SK-N-MC (cell line): ENCODE results near the gene SPEF2.

ENCODE experiments used
- EZH2 ChIP-seq: fragments of 200-600 bp; sonication (generic); IDR thresholded peaks from one replicate; pipeline ENCODE4 v1.6.1; 2017; ENCODE audit warnings: antibody characterized with exemption
- FOXP2 ChIP-seq: optimal IDR thresholded peaks from 2 replicates; pipeline ENCODE3; 2011; ENCODE audit warnings: mild to moderate bottlenecking, moderate library complexity; ENCODE audit not compliant: insufficient read depth; ENCODE audit errors: extremely low read length, control extremely low read depth
- POLR2AphosphoS5 ChIP-seq: IDR thresholded peaks from 2 replicates; pipeline ENCODE4 v1.6.1; 2012; ENCODE audit warnings: mild to moderate bottlenecking, low read depth, low read length, borderline replicate concordance

DNA sequence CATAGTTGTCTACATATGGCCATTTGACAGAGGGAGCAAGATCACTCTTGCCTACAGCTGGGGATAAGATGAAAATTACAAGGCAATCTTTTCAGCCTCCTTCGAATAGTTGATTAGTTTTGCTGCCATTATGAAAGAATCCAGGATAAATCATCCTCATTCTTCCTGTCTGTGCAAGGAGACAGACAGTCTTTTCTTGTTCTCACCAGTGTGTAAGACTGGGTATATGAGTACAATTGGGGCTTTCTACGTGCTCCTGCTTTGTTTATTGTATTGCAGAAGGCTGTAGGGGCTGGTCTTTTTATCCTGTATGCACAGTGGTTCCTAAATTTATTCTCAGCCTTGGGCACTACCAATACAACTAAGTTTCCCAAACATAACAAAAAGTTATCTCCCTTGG, 76.8 kb downstream of the SPEF2 start:
- TF ChIP-seq POLR2AphosphoS5 (no peak), EZH2 (no peak), FOXP2 (no peak)
